Raji (cell line): ENCODE measurements around the gene NEDD9.

Source experiments
- POLR2A ChIP-seq: IDR thresholded peaks from 2 replicates; pipeline ENCODE4 v1.6.1; 2011; ENCODE audit warnings: low read depth, low read length, control low read depth; ENCODE audit not compliant: insufficient read depth

NEDD9 gene

GRCh38 chr6:11190625-11191245, 41.7 kb downstream of the NEDD9 start:
- TF ChIP-seq POLR2A, result no peak

DNA sequence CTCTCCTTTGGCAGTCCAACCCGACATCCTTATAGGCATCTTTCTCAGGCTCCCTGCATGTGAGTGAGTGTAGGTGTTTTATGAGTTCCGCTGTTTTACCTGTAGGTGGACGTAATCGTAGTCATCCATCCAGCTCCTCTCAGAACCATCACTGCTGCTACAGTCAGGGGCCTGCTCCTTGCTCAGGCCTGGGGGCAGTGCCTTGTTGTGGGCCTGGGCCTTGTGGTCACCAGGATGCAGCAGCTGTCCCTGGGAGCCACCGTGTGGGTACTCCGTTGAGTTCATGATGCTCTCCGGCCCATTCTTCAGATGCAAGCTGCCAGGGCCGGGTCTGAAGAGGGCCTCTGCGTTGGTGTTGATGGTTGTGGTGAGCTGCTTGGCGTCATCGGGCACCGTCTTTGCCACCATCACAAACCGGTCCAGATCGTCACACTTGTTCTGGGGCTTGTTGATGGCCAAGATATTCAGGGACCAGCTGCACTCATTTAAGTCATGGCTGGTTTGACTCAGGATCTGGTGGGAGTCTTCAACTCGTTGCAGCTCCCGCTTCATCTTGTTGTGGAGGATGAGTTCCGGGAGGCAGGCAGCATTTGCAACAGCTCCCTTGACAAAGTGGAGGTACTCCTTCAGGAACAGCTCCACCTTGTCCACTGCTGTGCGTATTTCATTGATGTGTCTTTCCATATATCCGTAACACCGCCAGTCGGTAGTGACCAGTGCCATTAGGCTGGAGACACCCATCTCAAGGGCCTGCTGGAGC, 42.4 kb downstream of the NEDD9 start:
- TF ChIP-seq POLR2A, result no peak

DNA sequence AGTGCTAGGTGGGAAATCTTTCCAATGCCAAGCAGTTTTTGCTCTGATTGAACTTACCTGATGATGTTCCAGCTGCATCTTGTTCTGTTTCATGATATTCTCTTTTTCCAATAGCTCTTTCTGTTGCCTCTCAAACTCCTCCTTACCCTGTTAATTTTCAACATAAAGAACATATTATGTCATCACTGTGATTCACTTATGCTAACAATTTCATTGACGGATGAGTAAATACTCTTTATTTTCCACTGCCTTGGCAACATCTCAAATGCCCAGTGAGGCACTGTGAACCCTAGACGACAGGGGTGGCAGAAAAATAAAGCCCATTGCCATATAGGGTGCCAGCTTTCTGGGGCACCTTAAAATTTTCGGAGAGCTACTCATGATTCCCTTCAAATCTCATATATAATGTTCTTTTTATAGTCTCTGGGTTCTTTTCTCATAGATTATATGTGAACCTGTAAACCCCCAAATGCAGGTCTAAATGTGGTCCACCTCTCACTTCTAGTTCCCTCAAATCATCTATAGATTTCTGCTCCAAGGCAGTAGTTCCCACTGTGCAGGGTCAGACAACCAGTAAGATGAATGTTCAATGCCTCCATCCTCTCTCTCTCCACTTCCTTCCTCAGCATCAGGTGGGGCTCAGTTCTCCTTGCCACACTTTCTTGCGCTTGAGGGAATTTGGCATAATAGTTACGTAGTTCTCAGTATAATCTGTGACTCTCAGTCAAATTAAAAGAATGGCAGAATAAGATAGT, 44.1 kb downstream of the NEDD9 start:
- TF ChIP-seq POLR2A, result no peak

- no peak for TF ChIP-seq POLR2A
Observed at GRCh38 chr6:11187301-11187700, 45.2 kb downstream of the NEDD9 start.

DNA sequence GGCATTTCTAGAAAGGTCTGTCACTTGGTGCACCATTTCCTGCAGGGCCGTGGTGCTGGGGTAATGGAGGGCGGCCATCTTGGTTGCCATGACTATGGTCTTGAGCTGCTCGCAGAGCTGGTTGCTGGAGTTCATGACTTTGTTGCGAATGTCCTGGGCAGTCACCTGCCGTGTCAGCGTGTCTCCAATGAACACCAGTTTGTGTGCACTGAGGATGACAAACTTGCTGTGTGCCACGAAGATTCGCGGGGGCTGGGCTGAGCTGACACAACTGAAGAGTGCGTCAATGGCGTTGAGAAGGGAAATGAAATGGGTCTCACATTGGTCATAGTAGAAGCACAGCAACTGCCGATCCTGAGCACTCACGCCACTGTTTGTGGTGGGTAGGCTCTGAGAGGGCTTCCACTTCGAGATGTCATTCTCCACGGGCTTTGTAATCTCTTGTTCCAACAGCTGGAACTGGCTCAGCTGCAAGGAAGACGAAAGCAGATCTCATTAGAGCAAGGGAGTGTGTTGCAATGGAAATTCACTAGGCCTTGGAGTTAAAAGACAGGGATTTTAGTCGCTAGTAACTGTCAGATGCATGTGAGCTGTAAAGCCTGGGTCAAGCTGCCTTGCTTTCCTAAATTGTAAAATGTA, 47.1 kb downstream of the NEDD9 start:
- no peak for TF ChIP-seq POLR2A

- TF ChIP-seq POLR2A, result no peak
Observed at GRCh38 chr6:11183761-11184362, 48.6 kb downstream of the NEDD9 start.

- TF ChIP-seq POLR2A, result no peak
Observed at GRCh38 chr6:11181478-11182136, 50.9 kb downstream of the NEDD9 start.

DNA sequence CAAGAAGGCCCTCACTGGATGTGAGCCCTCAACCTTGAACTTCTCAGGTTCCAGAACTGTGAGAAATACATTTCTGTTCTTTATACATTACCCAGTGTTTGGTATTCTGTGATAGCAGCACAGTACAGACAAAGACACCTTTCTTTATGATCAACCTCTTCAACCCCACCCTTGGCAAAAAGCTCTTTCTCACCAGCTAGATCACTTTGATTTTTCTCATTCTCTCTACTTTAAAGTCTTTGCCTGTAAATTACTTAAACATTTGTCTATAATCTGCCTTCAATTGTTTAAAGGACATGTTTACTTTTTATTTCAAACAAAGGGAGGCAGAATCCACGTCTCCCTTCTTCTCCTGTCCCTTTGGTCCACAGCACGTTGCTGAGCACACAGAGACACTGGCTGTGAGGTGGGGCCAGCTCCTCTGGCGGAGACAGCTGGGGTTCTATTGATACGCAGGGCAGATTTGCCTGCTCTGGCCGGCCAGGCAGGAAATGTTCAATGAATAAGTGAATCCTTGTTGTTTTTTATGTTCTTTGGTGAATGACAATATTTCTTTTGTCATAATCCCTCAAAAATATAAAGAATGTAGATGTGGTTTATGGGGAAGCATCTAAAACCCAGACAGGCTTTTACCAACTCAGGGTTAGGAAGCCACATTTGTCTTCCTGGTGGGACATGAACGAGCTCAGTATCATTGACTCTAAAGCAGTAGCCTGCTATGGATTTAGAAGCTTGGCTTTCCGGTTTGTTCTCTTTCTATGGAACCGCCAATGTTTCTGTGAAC, 52.9 kb downstream of the NEDD9 start:
- no peak for TF ChIP-seq POLR2A

GRCh38 chr6:11179088-11179418, 53.4 kb downstream of the NEDD9 start:
- no peak for TF ChIP-seq POLR2A

DNA sequence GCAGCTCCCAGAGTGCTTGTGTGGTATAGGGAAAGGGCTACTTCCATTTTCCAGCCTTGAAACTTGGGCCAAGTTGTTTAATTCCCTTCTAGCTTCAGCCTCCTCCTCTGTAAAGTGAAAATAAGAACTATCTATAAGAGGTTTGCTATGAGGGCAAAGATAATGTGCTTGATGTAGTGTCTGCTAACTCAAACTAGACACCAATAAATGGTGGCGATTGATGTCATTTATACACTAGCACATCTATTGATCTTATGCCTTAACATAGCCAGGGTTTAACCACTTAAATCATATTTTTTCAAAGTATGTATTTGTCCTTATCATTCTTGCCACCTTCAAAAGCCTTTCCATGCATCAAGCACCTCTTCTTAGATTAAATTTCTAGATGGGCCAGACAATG, 55.2 kb downstream of the NEDD9 start:
- TF ChIP-seq POLR2A, result no peak

- TF ChIP-seq POLR2A, result no peak
Observed at GRCh38 chr6:11174242-11174611, 58.2 kb downstream of the NEDD9 start.

- no peak for TF ChIP-seq POLR2A
Observed at GRCh38 chr6:11172501-11173327, 59.8 kb downstream of the NEDD9 start.

DNA sequence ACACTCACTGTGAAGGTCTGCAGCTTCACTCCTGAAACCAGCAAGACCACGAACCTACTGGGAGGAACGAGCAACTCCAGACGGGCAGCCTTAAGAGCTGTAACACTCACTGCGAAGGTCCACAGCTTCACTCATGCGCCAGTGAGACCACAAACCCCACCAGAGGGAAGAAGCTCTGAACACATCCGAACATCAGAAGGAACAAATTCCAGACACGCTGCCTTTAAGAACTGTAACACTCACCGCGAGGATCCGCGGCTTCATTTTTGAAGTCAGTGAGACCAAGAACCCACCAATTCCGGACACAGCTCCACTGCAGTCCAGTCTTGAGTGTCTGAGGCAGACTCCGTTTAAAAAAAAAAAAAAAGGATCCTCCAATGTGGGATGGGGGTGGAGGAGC, 60.5 kb downstream of the NEDD9 start:
- no peak for TF ChIP-seq POLR2A
